ENCODE measurements around the gene ATG7.
"Not testable (repeated sequence)": the region's sequence is repeated elsewhere in the genome, so short reads cannot be mapped to it uniquely, and the experiment has no call there.

Gene ATG7

GRCh38 chr3:11254876-11255275, 17.3 kb upstream of the ATG7 start:
- peaks cover 10% of the 10 kb centered on the region for H3K9me3 ChIP-seq (ENCODE audit: insufficient read depth, low read length)
- H3K4me3 ChIP-seq (ENCODE audit: insufficient read length, low read depth) = no peak overlapping the region
- no peaks in the 10 kb centered on the region for H3K36me3 ChIP-seq (ENCODE audit: insufficient read depth, insufficient read length, low read length)
- no peak for TF ChIP-seq SUZ12 (IDR thresholded peaks at IDR 0.05; ENCODE audit: extremely low read depth, insufficient read depth, insufficient read length)
- no peak for TF ChIP-seq ZNF274 (IDR thresholded peaks at IDR 0.05; ENCODE audit: low read depth, low read length)
- H3K4me1 ChIP-seq (ENCODE audit: insufficient read depth, insufficient read length) = no peaks in the 10 kb centered on the region
- no peaks in the 10 kb centered on the region for H3K27me3 ChIP-seq (ENCODE audit: insufficient read depth, insufficient read length)
- DNase-seq (ENCODE audit: low read depth, low spot score) = no peak
- H3K9ac ChIP-seq (ENCODE audit: insufficient read length, low read depth) = no peak overlapping the region

GRCh38 chr3:11255537-11255936, 16.7 kb upstream of the ATG7 start:
- H3K4me3 ChIP-seq (ENCODE audit: insufficient read length, low read depth); H3K36me3 ChIP-seq (ENCODE audit: insufficient read depth, insufficient read length, low read length); H3K4me1 ChIP-seq (ENCODE audit: insufficient read depth, insufficient read length); H3K9ac ChIP-seq (ENCODE audit: insufficient read length, low read depth); DNase-seq (ENCODE audit: low read depth, low spot score); H3K27me3 ChIP-seq (ENCODE audit: insufficient read depth, insufficient read length): not testable (repeated sequence)
- peaks cover 10% of the 10 kb centered on the region for H3K9me3 ChIP-seq (ENCODE audit: insufficient read depth, low read length)

- TF ChIP-seq YY1 (IDR thresholded peaks at IDR 0.05; ENCODE audit: insufficient read depth, insufficient read length) = no peak
- TF ChIP-seq ZNF274 (IDR thresholded peaks at IDR 0.05; ENCODE audit: low read depth, low read length) = no peak
- TF ChIP-seq SUZ12 (IDR thresholded peaks at IDR 0.05; ENCODE audit: extremely low read depth, insufficient read depth, insufficient read length) = no peak
- no peaks in the 10 kb centered on the region for H3K36me3 ChIP-seq (ENCODE audit: insufficient read depth, insufficient read length, low read length)
- no peaks in the 10 kb centered on the region for H3K27me3 ChIP-seq (ENCODE audit: insufficient read depth, insufficient read length)
- DNase-seq (ENCODE audit: low read depth, low spot score) = no peak
- peaks cover 10% of the 10 kb centered on the region for H3K9me3 ChIP-seq (ENCODE audit: insufficient read depth, low read length)
- H3K4me1 ChIP-seq (ENCODE audit: insufficient read depth, insufficient read length) = no peaks in the 10 kb centered on the region
- H3K9ac ChIP-seq (ENCODE audit: insufficient read length, low read depth) = no peak overlapping the region
- no peak overlapping the region for H3K4me3 ChIP-seq (ENCODE audit: insufficient read length, low read depth)
Measured at GRCh38 chr3:11258958-11259357, 13.2 kb upstream of the ATG7 start.

- no peak for TF ChIP-seq SUZ12 (IDR thresholded peaks at IDR 0.05; ENCODE audit: extremely low read depth, insufficient read depth, insufficient read length)
- no peak for TF ChIP-seq ZNF274 (IDR thresholded peaks at IDR 0.05; ENCODE audit: low read depth, low read length)
- TF ChIP-seq YY1 (IDR thresholded peaks at IDR 0.05; ENCODE audit: insufficient read depth, insufficient read length) = no peak
- no peaks in the 10 kb centered on the region for H3K9me3 ChIP-seq (ENCODE audit: insufficient read depth, low read length)
- H3K4me1 ChIP-seq (ENCODE audit: insufficient read depth, insufficient read length) = no peaks in the 10 kb centered on the region
- no peaks in the 10 kb centered on the region for H3K36me3 ChIP-seq (ENCODE audit: insufficient read depth, insufficient read length, low read length)
- H3K27me3 ChIP-seq (ENCODE audit: insufficient read depth, insufficient read length) = no peaks in the 10 kb centered on the region
- no peak overlapping the region for H3K4me3 ChIP-seq (ENCODE audit: insufficient read length, low read depth)
- no peak overlapping the region for H3K9ac ChIP-seq (ENCODE audit: insufficient read length, low read depth)
- no peak for DNase-seq (ENCODE audit: low read depth, low spot score)
Measured at GRCh38 chr3:11260460-11260859, 11.7 kb upstream of the ATG7 start.

GRCh38 chr3:11269007-11269406, 3.2 kb upstream of the ATG7 start:
- peaks cover under 1% of the 10 kb centered on the region for H3K36me3 ChIP-seq (ENCODE audit: insufficient read depth, insufficient read length, low read length)
- H3K9me3 ChIP-seq (ENCODE audit: insufficient read depth, low read length) = no peaks in the 10 kb centered on the region
- no peaks in the 10 kb centered on the region for H3K4me1 ChIP-seq (ENCODE audit: insufficient read depth, insufficient read length)
- no peak overlapping the region for H3K4me3 ChIP-seq (ENCODE audit: insufficient read length, low read depth)
- no peaks in the 10 kb centered on the region for H3K27me3 ChIP-seq (ENCODE audit: insufficient read depth, insufficient read length)
- H3K9ac ChIP-seq (ENCODE audit: insufficient read length, low read depth) = no peak overlapping the region
- DNase-seq (ENCODE audit: low read depth, low spot score) = no peak
- TF ChIP-seq SUZ12 (IDR thresholded peaks at IDR 0.05; ENCODE audit: extremely low read depth, insufficient read depth, insufficient read length) (no peak), ZNF274 (IDR thresholded peaks at IDR 0.05; ENCODE audit: low read depth, low read length) (no peak), YY1 (IDR thresholded peaks at IDR 0.05; ENCODE audit: insufficient read depth, insufficient read length) (no peak)

GRCh38 chr3:11272906-11273574, 843 bp downstream of the ATG7 start:
- no peak for DNase-seq (ENCODE audit: low read depth, low spot score)
- H3K27me3 ChIP-seq (ENCODE audit: insufficient read depth, insufficient read length) = no peaks in the 10 kb centered on the region
- peaks cover 21% of the 10 kb centered on the region for H3K36me3 ChIP-seq (ENCODE audit: insufficient read depth, insufficient read length, low read length)
- peaks cover 7% of the 10 kb centered on the region; the same call in 1 of the 2 replicates for H3K9me3 ChIP-seq (ENCODE audit: insufficient read depth, low read length)
- H3K9ac ChIP-seq (ENCODE audit: insufficient read length, low read depth) = peak overlapping the region; percentile 99
- no peaks in the 10 kb centered on the region for H3K4me1 ChIP-seq (ENCODE audit: insufficient read depth, insufficient read length)
- peak overlapping the region; percentile 87 for H3K4me3 ChIP-seq (ENCODE audit: insufficient read length, low read depth)
- TF ChIP-seq SUZ12 (IDR thresholded peaks at IDR 0.05; ENCODE audit: extremely low read depth, insufficient read depth, insufficient read length) (no peak), ZNF274 (IDR thresholded peaks at IDR 0.05; ENCODE audit: low read depth, low read length) (no peak), YY1 (IDR thresholded peaks at IDR 0.05; ENCODE audit: insufficient read depth, insufficient read length) (no peak)

- no peak overlapping the region for H3K4me3 ChIP-seq (ENCODE audit: insufficient read length, low read depth)
- peaks cover 21% of the 10 kb centered on the region for H3K36me3 ChIP-seq (ENCODE audit: insufficient read depth, insufficient read length, low read length)
- no peak overlapping the region for H3K9ac ChIP-seq (ENCODE audit: insufficient read length, low read depth)
- peaks cover 7% of the 10 kb centered on the region; the same call in 1 of the 2 replicates for H3K9me3 ChIP-seq (ENCODE audit: insufficient read depth, low read length)
- no peaks in the 10 kb centered on the region for H3K4me1 ChIP-seq (ENCODE audit: insufficient read depth, insufficient read length)
- no peak for DNase-seq (ENCODE audit: low read depth, low spot score)
- TF ChIP-seq SUZ12 (IDR thresholded peaks at IDR 0.05; ENCODE audit: extremely low read depth, insufficient read depth, insufficient read length) (no peak), YY1 (IDR thresholded peaks at IDR 0.05; ENCODE audit: insufficient read depth, insufficient read length) (no peak)
- H3K27me3 ChIP-seq (ENCODE audit: insufficient read depth, insufficient read length) = no peaks in the 10 kb centered on the region
Measured at GRCh38 chr3:11273891-11274291, 1.7 kb downstream of the ATG7 start.
